GM12874 (cell line): Measurements from ENCODE around the gene FARS2.

Source experiments
- CTCF ChIP-seq: IDR thresholded peaks from 2 replicates; pipeline ENCODE4 v1.5.1; 2011; ENCODE audit warnings: low read depth, mild to moderate bottlenecking, control low read depth, low read length, moderate library complexity; ENCODE audit not compliant: insufficient read depth

Gene FARS2

DNA sequence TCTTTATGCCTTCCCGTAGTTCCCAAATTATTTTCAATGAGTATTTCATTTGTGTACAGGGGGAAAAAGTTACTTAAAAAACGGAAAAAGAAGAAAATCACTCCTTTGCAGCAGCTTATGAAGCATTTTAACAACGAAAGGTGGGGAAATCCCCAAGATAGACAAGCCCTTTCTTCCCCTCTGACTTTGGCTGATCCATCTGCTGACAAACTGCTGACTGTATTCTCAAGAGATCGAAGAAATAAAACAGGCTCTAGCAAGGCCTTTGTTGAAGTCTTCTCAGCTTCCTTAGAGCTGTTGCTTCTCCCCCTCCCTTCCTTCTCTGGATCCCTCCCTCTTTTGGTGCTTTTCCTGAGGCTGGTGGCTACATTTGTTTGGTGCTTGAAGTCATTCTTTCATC lies 420.2 kb downstream of the FARS2 start:
- TF ChIP-seq CTCF = no peak

GRCh38 chr6:5682530-5682929 lies 421.2 kb downstream of the FARS2 start:
- no peak for TF ChIP-seq CTCF

DNA sequence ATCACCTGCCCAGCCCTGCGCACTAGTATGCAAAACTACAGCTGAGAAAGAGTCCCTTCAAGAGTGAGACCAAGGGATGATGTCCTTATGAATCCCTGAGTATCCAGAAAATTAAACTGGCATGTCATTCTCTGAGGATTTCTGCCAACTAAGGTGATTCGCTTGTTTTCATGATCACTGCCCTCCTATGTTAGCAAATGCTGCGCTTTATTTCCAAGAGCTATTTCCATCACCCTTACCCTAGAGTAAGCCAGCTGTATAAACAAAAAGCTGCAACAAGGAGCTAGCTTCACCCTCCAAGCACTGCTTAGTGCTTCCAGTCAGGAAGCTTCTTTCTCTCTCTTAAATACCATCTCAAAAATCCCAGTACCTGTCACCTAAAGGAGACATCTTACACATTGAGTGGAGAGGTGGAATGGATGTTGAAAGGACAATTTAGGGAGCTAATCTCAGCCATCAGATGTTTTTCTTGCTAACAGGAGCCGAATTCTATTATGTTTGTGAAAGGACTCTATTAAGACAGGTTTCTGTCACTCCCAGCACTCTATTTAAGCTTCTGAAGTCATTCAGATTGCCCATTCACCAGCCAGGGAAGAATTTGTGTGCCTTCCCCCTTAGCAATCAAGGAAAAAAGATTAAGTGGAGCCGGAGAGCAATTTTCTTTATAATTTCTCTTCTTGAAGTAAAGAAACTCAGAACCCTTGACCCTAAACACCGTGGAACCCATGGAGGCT lies 423.2 kb downstream of the FARS2 start:
- no peak for TF ChIP-seq CTCF

DNA sequence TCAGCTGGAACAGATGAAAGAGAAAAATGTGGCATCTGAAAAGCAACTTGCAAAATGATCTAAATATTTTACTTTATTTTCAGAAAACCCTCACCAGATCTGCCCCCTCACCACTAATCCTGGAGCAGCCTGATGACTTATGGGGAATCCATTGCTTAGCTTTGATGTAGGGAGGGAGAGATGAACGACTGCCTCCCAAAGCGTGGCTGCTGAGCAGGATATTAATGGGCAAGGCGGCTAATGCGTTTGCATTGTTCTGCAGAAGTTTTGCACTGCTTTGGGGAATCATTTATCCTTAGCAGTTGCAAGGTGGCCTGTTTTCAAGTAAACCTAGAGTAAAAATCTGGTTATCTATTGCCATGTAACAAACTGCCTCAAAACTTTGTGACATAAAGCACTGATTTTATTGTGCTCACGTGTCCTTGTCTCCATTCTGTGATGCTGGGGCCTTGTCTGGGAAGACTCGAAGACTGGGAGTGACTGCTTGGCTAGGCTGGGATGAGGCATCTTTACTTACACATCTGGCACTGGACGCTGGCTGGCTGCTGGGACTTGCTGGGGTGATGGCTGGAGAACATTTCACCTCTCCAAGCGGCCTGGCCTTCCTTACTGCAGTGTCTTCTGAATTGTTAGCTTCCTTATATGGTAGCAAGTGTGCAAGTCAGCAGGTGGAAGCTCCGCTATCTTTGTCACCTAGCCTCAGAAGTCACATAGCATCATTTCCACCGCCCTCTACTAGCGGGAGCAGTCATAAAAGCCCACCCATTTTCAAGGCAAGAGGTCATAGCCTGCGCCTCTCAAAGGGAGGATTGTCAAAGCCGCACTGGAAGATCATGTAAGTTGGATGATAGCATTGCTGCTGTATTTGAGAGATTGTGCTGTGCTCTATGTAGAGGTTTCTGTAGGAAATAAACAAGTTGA lies 432.2 kb downstream of the FARS2 start:
- no peak for TF ChIP-seq CTCF

- no peak for TF ChIP-seq CTCF
Measured at GRCh38 chr6:5695260-5696245, 434.2 kb downstream of the FARS2 start.

DNA sequence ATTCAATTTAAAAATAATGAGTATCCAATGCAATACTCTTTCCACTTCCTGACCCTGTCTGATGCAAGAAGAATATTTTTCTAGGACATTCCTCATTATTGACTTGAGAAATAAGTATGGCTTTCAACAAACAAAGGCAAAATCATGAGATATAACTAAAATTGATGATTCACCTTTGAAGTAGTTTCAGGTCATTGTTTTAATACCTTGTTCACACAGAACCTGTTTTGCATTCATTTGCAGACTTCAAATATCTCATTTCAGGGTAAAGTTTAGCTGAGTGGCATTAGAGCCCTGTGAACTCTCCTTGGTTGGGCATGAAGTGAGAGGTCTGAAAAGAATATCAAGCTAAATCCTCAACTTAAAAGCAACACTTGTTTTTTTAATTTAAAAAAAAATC lies 436.2 kb downstream of the FARS2 start:
- TF ChIP-seq CTCF = no peak

GRCh38 chr6:5698318-5698717 lies 437.0 kb downstream of the FARS2 start:
- no peak for TF ChIP-seq CTCF
